ENCODE measurements around the gene LRRC4B. TPM values are rescaled to one million over a fixed set of nuclear protein-coding genes. Genes with fewer than 3 reads are reported as not detected.

Gene LRRC4B
- total and polyA plus RNA-seq, 2 of the 8 experiments (the other 6 are each of a cell fraction or from before 2014, with no cell fraction given) = 13.4 to 21.2 TPM

GRCh38 chr19:50536662-50537305, 31.5 kb downstream of the LRRC4B start (continued):
- TF ChIP-seq E2F6 (IDR thresholded peaks at IDR 0.05) (no peak), ATF2 (IDR thresholded peaks at IDR 0.05; ENCODE audit: low read length) (no peak)
